ENCODE measurements around the gene DCPS.
"Not testable (repeated sequence)": the region's sequence is repeated elsewhere in the genome, so short reads cannot be mapped to it uniquely, and the experiment has no call there.

DCPS gene

GRCh38 chr11:126345283-126345682 lies 41.4 kb downstream of the DCPS start:
- no peak for DNase-seq (ENCODE audit: low read depth, low spot score)

GRCh38 chr11:126345759-126346585 lies 42.1 kb downstream of the DCPS start:
- DNase-seq (ENCODE audit: low read depth, low spot score): peak; percentile 51

- no peak for DNase-seq (ENCODE audit: low read depth, low spot score)
Observed at GRCh38 chr11:126346586-126346940, 42.7 kb downstream of the DCPS start.

- DNase-seq (ENCODE audit: low read depth, low spot score): not testable (repeated sequence)
Observed at GRCh38 chr11:126346946-126347345, 43.1 kb downstream of the DCPS start.

- DNase-seq (ENCODE audit: low read depth, low spot score): no peak
Observed at GRCh38 chr11:126347751-126348668, 44.1 kb downstream of the DCPS start.

GRCh38 chr11:126348806-126349582 lies 45.1 kb downstream of the DCPS start:
- DNase-seq (ENCODE audit: low read depth, low spot score): peak; percentile 39

- no peak for DNase-seq (ENCODE audit: low read depth, low spot score)
Observed at GRCh38 chr11:126350836-126351235, 47.0 kb downstream of the DCPS start.

- no peak for DNase-seq (ENCODE audit: low read depth, low spot score)
Observed at GRCh38 chr11:126352163-126352562, 48.3 kb downstream of the DCPS start.

GRCh38 chr11:126352934-126353801 lies 49.3 kb downstream of the DCPS start:
- DNase-seq (ENCODE audit: low read depth, low spot score): peak; percentile 47

GRCh38 chr11:126354631-126355323 lies 50.9 kb downstream of the DCPS start:
- DNase-seq (ENCODE audit: low read depth, low spot score): peak; percentile 11

- DNase-seq (ENCODE audit: low read depth, low spot score): peak; percentile 89
Observed at GRCh38 chr11:126355324-126355925, 51.6 kb downstream of the DCPS start, which contains the start of gene ST3GAL4. TSS of gene ST3GAL4 (plus strand) at chr11:126355686. CDS start at chr11:126406156, 50,470 bp downstream.

- peak; percentile 55 for DNase-seq (ENCODE audit: low read depth, low spot score)
Observed at GRCh38 chr11:126355926-126356897, 52.4 kb downstream of the DCPS start.

GRCh38 chr11:126357055-126357962 lies 53.4 kb downstream of the DCPS start:
- DNase-seq (ENCODE audit: low read depth, low spot score): no peak

GRCh38 chr11:126357969-126358762 lies 54.3 kb downstream of the DCPS start:
- no peak for DNase-seq (ENCODE audit: low read depth, low spot score)

- DNase-seq (ENCODE audit: low read depth, low spot score): no peak
Observed at GRCh38 chr11:126358763-126359160, 54.9 kb downstream of the DCPS start.

GRCh38 chr11:126359431-126360048 lies 55.7 kb downstream of the DCPS start:
- peak; percentile 64 for DNase-seq (ENCODE audit: low read depth, low spot score)

All from astrocyte of the hippocampus (primary cell).